Measurements from ENCODE around the gene AHNAK2.

GRCh38 chr14:104980611-104981531 is 2.7 kb upstream of the AHNAK2 start:
- no peak for TF ChIP-seq POLR2A (IDR thresholded peaks at IDR 0.05)
- TF ChIP-seq CTCF (IDR thresholded peaks at IDR 0.05): no peak

Data from Peyer's patch (tissue), 4 donors.